ENCODE results near the gene ORMDL3. TPM values are rescaled to one million over a fixed set of nuclear protein-coding genes. Genes with fewer than 3 reads are reported as not detected.

Gene ORMDL3
- total RNA-seq, 1 donor from 2014 or later: 35.6 TPM

DNA sequence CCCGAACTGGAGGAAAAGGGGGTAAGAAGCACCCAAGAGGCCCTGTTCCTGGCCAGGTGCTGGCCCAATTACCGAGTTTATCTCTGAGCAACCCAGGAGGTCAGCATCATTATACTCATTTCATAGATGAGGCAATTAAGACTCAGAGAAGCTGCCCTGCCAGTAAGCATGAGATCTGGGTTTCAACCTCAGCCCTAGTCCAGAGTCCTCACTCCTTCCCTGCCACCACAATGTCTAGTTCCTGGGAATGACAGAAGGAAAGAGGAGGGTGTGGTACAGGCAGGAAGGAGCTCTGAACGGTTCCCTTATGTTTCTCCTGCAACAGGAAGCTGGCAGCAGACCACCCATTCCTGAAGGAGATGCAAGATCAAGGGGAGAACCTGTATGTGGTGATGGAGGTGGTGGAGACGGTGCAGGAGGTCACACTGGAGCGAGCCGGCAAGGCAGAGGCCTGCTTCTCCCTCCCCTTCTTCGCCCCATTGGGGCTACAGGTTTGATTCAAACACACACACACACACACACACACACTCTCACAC lies 42.8 kb upstream of the ORMDL3 start:
- no peak overlapping the region for H3K4me3 ChIP-seq (ENCODE audit: low read depth, low read length)
- DNase-seq (ENCODE audit: low read depth): no peak
- TF ChIP-seq CTCF (conservative IDR thresholded peaks at IDR 0.05; ENCODE audit: low read depth, low read length): no peak

- H3K4me3 ChIP-seq (ENCODE audit: low read depth, low read length): no peak overlapping the region
- no peak for DNase-seq (ENCODE audit: low read depth)
- no peak for TF ChIP-seq CTCF (conservative IDR thresholded peaks at IDR 0.05; ENCODE audit: low read depth, low read length)
Observed at GRCh38 chr17:39969375-39969774, 42.0 kb upstream of the ORMDL3 start.

- no peak overlapping the region for H3K4me3 ChIP-seq (ENCODE audit: low read depth, low read length)
- no peak for DNase-seq (ENCODE audit: low read depth)
- no peak for TF ChIP-seq CTCF (conservative IDR thresholded peaks at IDR 0.05; ENCODE audit: low read depth, low read length)
Observed at GRCh38 chr17:39968761-39969160, 41.4 kb upstream of the ORMDL3 start.

- no peak for DNase-seq (ENCODE audit: low read depth)
- no peak overlapping the region for H3K4me3 ChIP-seq (ENCODE audit: low read depth, low read length)
- TF ChIP-seq CTCF (conservative IDR thresholded peaks at IDR 0.05; ENCODE audit: low read depth, low read length): no peak
Observed at GRCh38 chr17:39966771-39967170, 39.4 kb upstream of the ORMDL3 start.

DNA sequence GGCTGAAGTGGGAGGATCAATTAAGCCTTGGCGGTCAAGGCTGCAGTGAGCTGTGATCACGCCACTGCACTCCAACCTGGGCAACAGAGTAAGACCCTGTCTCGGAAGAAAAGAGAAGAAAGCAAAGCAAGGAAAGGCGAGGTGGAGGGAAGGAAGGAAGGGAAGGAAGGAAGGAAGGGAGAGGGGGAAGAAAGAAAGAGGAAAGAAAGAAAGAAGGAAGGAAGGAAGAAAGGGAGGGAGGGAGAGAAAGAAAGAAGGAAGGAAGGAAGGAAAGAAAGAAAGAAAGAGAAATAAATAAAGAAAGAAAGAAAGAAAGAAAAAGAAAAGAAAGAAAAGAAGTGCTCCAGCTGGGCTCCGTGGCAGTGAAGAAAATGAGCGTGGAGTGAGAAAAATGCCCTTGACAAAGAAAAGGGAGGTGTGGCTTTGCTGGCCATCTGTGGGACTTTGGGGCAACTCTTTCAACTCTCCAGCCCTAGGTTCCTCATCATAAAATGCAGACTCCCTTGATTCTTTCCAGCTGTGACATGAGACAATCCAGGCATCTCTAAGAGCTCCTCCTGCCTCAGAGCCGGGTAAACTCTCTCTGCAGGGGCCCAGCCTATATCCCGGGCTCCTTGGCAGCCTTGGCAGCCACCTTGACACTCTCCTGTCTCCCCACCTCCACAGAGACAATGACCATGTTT lies 37.8 kb upstream of the ORMDL3 start:
- TF ChIP-seq CTCF (conservative IDR thresholded peaks at IDR 0.05; ENCODE audit: low read depth, low read length): no peak
- no peak overlapping the region for H3K4me3 ChIP-seq (ENCODE audit: low read depth, low read length)
- no peak for DNase-seq (ENCODE audit: low read depth)

DNA sequence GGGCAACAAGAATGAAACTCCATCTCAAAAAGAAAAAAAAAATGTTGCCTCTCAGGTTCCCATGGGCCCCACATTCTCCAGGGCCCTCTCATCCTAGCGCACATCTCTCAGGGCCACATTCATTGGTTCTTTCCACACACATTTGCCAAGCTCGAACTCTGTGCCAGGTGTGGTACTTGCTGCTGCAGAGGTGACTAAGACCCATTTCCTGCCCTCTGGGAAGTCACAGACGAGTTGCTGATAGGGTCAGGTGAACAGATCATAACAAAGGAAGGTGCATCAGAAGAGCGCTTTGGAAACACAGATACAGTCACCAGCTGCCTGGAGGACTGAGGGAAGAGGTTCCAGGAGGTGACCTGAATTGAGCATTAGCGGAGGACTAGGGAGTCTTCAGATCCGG lies 36.4 kb upstream of the ORMDL3 start:
- TF ChIP-seq CTCF (conservative IDR thresholded peaks at IDR 0.05; ENCODE audit: low read depth, low read length): no peak
- no peak overlapping the region for H3K4me3 ChIP-seq (ENCODE audit: low read depth, low read length)
- DNase-seq (ENCODE audit: low read depth): no peak

- DNase-seq (ENCODE audit: low read depth): no peak
- no peak for TF ChIP-seq CTCF (conservative IDR thresholded peaks at IDR 0.05; ENCODE audit: low read depth, low read length)
- H3K4me3 ChIP-seq (ENCODE audit: low read depth, low read length): no peak within 1 kb of the TSS
Observed at GRCh38 chr17:39962642-39963220, 35.3 kb upstream of the ORMDL3 start, which contains the start of gene GSDMA. GSDMA (plus strand) TSS chr17:39963004; CDS start chr17:39965688, 2,684 bp downstream.
